GM18517 (cell line): Measurements from ENCODE around the gene PCSK1.
"Not testable (repeated sequence)": the region's sequence is repeated elsewhere in the genome, so short reads cannot be mapped to it uniquely, and the experiment has no call there.

ENCODE experiments used
- ATAC-seq: cut with Tn5 transposase; IDR thresholded peaks from one replicate; pipeline ENCODE4 v1.9.1; 2021; ENCODE audit warnings: mild to moderate bottlenecking, moderate library complexity; ENCODE audit not compliant: unreplicated experiment

PCSK1 gene

GRCh38 chr5:96427824-96428223 lies 5.2 kb downstream of the PCSK1 start:
- no peak for ATAC-seq

GRCh38 chr5:96426831-96427230 lies 6.2 kb downstream of the PCSK1 start:
- no peak for ATAC-seq

GRCh38 chr5:96425443-96425842 lies 7.6 kb downstream of the PCSK1 start:
- ATAC-seq = no peak

DNA sequence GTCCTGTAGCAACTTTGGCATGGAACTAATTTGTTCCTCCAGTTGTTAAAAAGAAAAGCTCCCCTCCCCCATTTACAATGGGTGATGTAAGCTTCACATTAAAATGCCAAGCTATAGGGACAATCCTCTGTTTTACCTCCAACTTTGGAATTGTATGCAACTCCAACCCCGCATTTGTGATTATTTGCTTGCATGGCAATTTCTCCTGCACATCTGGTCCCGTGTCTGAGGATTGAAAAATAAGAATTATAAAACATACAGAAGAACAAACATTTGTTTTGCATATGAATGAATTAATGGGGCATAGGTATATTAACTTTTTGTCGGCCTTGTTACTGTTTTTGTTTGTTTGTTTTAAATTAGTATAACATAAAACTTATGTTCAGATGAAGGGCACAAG lies 17.2 kb downstream of the PCSK1 start:
- ATAC-seq = no peak

DNA sequence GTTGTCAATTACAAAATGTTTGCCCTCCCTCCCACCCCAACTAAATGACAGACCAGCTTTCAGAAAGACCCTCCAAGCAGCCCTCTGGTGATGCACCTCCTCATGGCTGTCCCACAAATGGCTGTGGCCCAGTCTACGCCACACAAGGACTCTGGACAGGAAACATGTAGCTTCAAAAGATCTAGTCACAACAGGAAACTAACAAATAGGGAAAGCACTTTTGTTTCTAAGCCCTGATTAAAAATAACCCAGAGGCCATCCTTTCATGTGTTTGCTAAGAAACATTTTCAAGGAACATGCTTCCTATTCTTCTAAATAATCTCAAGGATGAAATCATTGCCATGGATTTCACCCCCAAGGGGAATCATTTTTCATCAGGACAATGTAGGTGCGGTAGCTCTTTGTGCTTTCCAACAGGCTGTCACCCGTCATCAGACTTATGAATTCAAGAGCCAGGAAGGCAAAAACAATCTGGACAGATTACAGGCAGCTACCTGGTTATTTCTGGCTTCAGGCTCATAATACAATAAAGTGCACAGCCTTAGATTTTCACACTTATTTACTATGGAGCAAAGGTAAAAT lies 20.1 kb downstream of the PCSK1 start:
- ATAC-seq = no peak

GRCh38 chr5:96410013-96410412 lies 23.0 kb downstream of the PCSK1 start:
- ATAC-seq = no peak

- no peak for ATAC-seq
Observed at GRCh38 chr5:96408841-96409538, 24.1 kb downstream of the PCSK1 start.

GRCh38 chr5:96408210-96408777 lies 24.8 kb downstream of the PCSK1 start:
- ATAC-seq = no peak

- no peak for ATAC-seq
Observed at GRCh38 chr5:96407436-96407835, 25.6 kb downstream of the PCSK1 start.

DNA sequence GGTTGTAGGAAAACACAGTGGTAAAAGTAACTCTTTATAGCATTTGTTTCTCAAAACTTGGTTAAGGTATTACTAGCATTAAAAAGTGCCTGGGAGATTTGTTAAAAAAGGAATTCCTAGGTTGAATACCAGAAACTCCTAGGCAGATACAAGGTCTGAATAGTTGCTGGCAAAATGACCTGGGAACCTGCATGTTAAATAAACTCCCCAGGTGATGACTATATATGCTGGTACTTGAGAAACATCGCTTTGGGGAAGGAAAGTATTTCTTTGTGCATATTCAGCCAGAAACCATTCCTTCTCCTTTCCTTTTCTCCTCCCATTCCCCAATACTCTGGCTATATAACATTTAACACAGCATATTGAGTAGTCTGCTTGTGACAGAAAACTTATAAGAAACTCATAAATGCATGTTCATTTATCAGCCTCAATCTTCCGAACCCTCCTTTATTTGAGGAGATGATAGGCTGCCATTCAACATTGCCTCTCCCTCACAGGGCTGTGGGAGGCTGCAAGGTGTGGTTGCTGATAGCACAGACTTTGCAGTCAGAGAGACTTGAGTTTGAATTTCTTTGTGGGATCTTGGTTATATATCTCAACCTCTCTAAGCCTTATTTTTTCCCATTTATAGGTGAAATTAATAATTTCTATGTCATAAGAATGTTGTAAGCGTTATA lies 28.7 kb downstream of the PCSK1 start:
- ATAC-seq = no peak

GRCh38 chr5:96402500-96402899 lies 30.5 kb downstream of the PCSK1 start:
- no peak for ATAC-seq

- ATAC-seq = no peak
Observed at GRCh38 chr5:96396878-96397277, 36.2 kb downstream of the PCSK1 start.

DNA sequence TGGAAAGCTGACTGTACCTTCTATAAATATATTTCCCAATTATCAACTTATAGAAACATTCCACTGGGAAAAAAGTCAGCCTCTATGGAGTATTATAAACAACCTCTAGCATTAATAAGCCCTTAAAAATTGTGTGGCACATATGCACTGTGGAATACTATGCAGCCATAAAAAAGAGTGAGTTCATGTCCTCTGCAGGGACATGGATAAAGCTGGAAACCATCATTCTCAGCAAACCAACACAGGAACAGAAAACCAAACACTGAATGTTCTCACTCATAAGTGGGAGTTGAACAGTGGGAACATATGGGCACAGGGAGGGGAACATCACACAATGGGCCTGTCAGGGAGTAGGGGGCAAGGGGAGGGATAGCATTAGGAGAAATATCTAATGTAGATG lies 37.8 kb downstream of the PCSK1 start:
- ATAC-seq = not testable (repeated sequence)

DNA sequence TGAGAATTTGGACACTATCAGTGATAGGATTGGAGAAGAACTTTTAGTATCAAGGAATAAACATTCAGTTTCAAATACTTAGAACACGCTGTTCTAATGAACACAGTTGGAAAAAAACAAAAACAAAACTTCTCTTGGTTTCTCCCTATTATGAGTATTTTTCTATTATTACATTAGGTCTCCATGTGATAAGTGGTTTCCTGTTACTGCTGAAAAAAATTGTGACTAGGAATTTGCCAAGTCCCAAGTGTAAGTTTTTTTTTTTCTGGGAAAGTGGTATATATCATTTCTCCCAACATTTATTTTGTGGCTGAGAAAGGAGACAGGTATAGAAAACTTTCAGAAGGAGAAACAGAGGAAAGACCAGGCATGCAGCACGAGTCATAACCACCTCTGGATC lies 41.1 kb downstream of the PCSK1 start:
- no peak for ATAC-seq

DNA sequence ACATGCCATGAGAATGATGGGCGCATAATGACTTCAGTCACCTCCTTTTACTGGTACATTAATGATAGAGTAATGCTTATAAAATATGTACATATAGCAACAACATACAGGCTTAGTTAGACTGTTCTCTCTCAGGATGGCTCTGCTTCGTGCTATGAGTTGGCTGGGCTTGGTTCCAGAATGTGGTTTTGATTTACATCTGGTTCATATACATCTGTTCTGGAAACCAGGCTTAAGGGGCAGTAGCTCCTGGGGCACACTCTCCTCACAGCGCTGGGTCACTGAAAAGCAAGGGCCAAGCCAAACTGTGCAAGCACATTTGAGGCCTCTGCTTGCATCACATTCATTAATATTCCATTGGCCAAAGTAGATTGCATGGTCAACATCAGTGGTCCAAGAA lies 44.9 kb downstream of the PCSK1 start:
- no peak for ATAC-seq

DNA sequence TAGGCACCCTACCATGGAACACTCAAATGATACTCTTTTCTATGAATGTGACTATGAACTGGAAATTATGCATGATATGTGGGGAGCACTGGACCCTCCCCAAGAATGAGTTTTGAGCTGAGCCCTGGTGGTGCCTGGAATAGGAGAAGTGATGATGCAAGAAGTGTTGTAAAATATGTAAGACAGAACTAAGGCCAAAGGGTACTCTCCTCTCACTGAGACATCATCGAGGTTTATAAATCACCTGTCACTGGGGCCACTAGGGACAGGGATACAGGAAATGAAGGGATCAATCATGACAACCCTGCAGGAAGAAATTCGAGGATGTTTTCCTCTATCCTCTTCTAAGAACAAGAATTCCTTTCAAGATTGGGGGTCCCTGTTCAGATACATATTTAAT lies 45.4 kb downstream of the PCSK1 start:
- ATAC-seq = no peak

DNA sequence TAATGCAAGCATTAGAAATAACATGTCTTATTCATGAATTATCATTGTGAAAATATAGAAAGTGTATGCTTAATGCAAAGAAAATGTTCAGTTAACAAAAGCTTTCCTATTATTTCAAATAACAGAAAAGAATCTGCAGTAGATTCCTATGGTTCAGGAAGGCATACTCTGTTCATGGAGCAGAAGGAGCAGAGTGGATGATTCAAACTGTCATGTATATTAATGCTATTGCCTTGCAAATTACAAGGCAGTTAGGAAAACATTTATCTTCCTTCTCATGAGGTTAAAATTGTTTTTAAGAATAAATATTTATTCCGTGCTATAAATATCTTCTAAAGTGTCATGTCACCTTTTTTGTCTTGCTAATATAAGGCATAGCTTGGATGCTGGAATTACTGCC lies 47.5 kb downstream of the PCSK1 start:
- ATAC-seq = no peak

- no peak for ATAC-seq
Observed at GRCh38 chr5:96384353-96384752, 48.7 kb downstream of the PCSK1 start.

DNA sequence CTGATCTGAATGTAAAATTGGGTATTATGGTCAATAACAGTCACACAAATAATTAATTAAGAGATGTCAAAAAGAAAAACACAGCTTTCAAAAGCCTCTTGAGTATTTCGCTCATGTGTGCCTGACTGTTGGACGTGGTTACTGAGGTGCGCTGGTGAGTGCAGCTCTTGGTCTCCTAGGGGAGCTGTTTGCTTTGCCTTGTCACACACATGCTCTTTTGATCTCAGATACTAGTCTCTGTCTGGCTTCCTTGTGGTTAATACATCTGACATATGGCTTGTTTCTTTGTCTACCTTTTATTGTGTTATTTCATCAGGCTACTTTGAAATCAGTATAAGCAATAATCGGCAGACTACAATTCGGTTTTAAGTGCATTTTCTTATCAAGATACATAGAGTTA lies 51.5 kb downstream of the PCSK1 start:
- ATAC-seq = no peak

GRCh38 chr5:96379896-96380295 lies 53.2 kb downstream of the PCSK1 start:
- no peak for ATAC-seq

- no peak for ATAC-seq
Observed at GRCh38 chr5:96377597-96377996, 55.5 kb downstream of the PCSK1 start.

DNA sequence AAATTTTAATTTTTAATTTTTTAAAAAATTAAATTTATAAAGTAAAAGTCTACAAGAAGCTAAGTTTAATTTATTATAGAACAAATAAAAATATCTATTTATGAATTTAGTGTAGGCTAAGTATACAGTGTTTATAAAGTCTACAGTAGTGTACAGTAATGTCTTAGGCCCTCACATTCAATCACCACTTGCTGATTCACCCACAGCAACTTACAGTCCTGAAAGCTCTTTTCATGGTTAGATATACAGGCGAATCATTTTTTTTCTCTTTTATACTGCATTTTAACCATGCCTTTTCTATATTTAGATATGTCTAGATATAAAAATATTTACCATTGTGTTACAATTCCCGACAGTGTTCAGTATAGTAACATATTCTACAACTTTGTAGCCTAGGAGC lies 55.9 kb downstream of the PCSK1 start:
- no peak for ATAC-seq
